Tibial nerve (tissue), 4 donors: ENCODE data around the gene C1orf105. TPM values are rescaled to one million over a fixed set of nuclear protein-coding genes. Genes with fewer than 3 reads are reported as not detected.
"Not testable (repeated sequence)": the region's sequence is repeated elsewhere in the genome, so short reads cannot be mapped to it uniquely, and the experiment has no call there.

ENCODE experiments used
- DNase-seq, 2 donors: peaks; one replicate each; pipeline ENCODE4 v3.0.0-alpha.2; 2019; ENCODE audit warnings: low spot score in 2 of 2
- H3K27ac ChIP-seq, 4 donors: fragments of 200-600 bp; sonication (generic) in 3 of 4; one replicate each; pipeline ENCODE4 v1.5.1; 2017 to 2019; ENCODE audit warnings: mild to moderate bottlenecking in 1 of 4
- H3K27me3 ChIP-seq, 2 donors: fragments of 200-600 bp; sonication (generic) in 1 of 2; one replicate each; pipeline versions ENCODE4 v1.5.1 to v1.6.0; 2017 to 2019
- H3K36me3 ChIP-seq, 3 donors: fragments of 200-600 bp; sonication (generic); one replicate each; pipeline ENCODE4 v1.5.1; 2018 to 2019
- H3K4me1 ChIP-seq, 4 donors: fragments of 200-600 bp; sonication (generic) in 3 of 4; one replicate each; pipeline ENCODE4 v1.5.1; 2017 to 2019
- H3K4me3 ChIP-seq, 4 donors: fragments of 200-600 bp; sonication (generic) in 3 of 4; one replicate each; pipeline ENCODE4 v1.5.1; 2017 to 2019; ENCODE audit warnings: mild to moderate bottlenecking in 1 of 4, moderate library complexity in 1 of 4
- H3K9me3 ChIP-seq, 4 donors: fragments of 200-600 bp; sonication (generic) in 3 of 4; one replicate each; pipeline ENCODE4 v1.5.1; 2017 to 2019
- CTCF ChIP-seq, 5 experiments: fragments of 200-600 bp in 3 of 5; fragments of 450-650 bp in 2 of 5; sonication (generic) in 3 of 5; IDR thresholded peaks; one replicate each; pipeline ENCODE4 v1.5.1; 2016 to 2019; ENCODE audit warnings: antibody characterized with exemption in 5 of 5, mild to moderate bottlenecking in 3 of 5, moderate library complexity in 2 of 5
- EP300 ChIP-seq, 2 donors: sonication (generic); formaldehyde crosslinking; IDR thresholded peaks; one replicate each; pipeline ENCODE4 v1.6.1; 2017; ENCODE audit warnings: antibody characterized with exemption in 2 of 2, mild to moderate bottlenecking in 1 of 2
- POLR2A ChIP-seq, 2 donors: fragments of 450-650 bp; IDR thresholded peaks; one replicate each; pipeline ENCODE4 v1.6.1; 2017; ENCODE audit warnings: antibody characterized with exemption in 2 of 2, mild to moderate bottlenecking in 2 of 2, moderate library complexity in 2 of 2
- WGBS, 2 donors: methylation state at CpG; one replicate each; pipeline ENCODE4 v1.1.5; 2018; 5-methylcytosine and 5-hydroxymethylcytosine counted together
- total RNA-seq, 4 donors: library from RNA; depleted of rRNA; stranded (reverse); fragments of >200 nt; gene quantifications; one replicate each; pipeline ENCODE4 v1.1.0, GENCODE V29; 2016

The C1orf105 gene
- total RNA-seq, 4 donors from 2014 or later = not detected

- peaks cover 0 to 9% (median 0%) of the 10 kb centered on the region in 3 donors for H3K36me3 ChIP-seq
- H3K4me3 ChIP-seq = no peak overlapping the region
- DNase-seq = no peak
- 80 to 88% methylated on average over 1 of the region's 1 CpG for WGBS, 2 donors
- no peaks in the 10 kb centered on the region for H3K27me3 ChIP-seq
- TF ChIP-seq EP300 (IDR thresholded peaks at IDR 0.05) (no peak), CTCF (IDR thresholded peaks at IDR 0.05) (no peak), POLR2A (IDR thresholded peaks at IDR 0.05) (no peak)
- H3K4me1 ChIP-seq = no peaks in the 10 kb centered on the region
- H3K27ac ChIP-seq = no peak overlapping the region
- no peaks in the 10 kb centered on the region for H3K9me3 ChIP-seq
These were observed 9.6 kb downstream of the C1orf105 start for GRCh38 chr1:172430128-172430454.

GRCh38 chr1:172431204-172431603 is 10.7 kb downstream of the C1orf105 start:
- no peak overlapping the region for H3K4me3 ChIP-seq
- peaks cover 0 to 4% (median 0%) of the 10 kb centered on the region in 4 donors for H3K9me3 ChIP-seq
- H3K27me3 ChIP-seq = no peaks in the 10 kb centered on the region
- H3K4me1 ChIP-seq = no peaks in the 10 kb centered on the region
- H3K36me3 ChIP-seq = peaks cover 0 to 9% (median 0%) of the 10 kb centered on the region in 3 donors
- 74 to 78% methylated on average over 2 of the region's 2 CpGs for WGBS, 2 donors
- H3K27ac ChIP-seq = no peak overlapping the region
- TF ChIP-seq POLR2A (IDR thresholded peaks at IDR 0.05) (no peak), EP300 (IDR thresholded peaks at IDR 0.05) (no peak), CTCF (IDR thresholded peaks at IDR 0.05) (no peak)
- DNase-seq = no peak

DNA sequence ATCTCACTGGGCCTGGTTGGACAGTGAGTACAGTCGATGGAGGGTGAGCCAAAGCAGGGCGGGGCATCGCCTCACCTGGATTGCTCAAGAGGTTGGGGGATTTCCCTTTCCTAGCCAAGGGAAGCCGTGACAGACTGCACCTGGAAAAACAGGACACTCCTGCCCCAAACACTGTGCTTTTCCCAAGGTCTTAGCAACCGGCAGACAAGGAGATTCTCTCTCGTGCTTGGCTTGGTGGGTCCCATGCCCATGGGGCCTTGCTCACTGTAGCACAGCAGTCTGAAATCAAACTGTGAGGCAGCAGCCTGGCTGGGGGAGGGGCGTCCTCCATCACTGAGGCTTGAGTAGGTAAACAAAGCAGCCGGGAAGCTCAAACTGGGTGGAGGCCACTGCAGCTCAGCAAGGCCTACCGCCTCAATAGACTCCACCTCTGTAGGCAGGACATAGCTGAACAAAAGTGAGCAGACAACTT is 11.3 kb downstream of the C1orf105 start:
- H3K9me3 ChIP-seq = peaks cover 0 to 10% (median 0%) of the 10 kb centered on the region in 4 donors
- 78 to 83% methylated on average over 8 to 9 of the region's 9 CpGs for WGBS, 2 donors
- no peaks in the 10 kb centered on the region for H3K27me3 ChIP-seq
- H3K27ac ChIP-seq = no peak overlapping the region
- DNase-seq = no peak
- H3K4me1 ChIP-seq = no peaks in the 10 kb centered on the region
- peaks cover 0 to 9% (median 0%) of the 10 kb centered on the region in 3 donors for H3K36me3 ChIP-seq
- TF ChIP-seq POLR2A (IDR thresholded peaks at IDR 0.05) = no peak
- TF ChIP-seq EP300 (IDR thresholded peaks at IDR 0.05) = no peak
- no peak for TF ChIP-seq CTCF (IDR thresholded peaks at IDR 0.05)
- H3K4me3 ChIP-seq = no peak overlapping the region

GRCh38 chr1:172437183-172437582 is 16.7 kb downstream of the C1orf105 start:
- not testable (repeated sequence) for H3K4me1 ChIP-seq, H3K27ac ChIP-seq, H3K27me3 ChIP-seq, DNase-seq, H3K4me3 ChIP-seq
- peaks cover 0 to 18% (median 0%) of the 10 kb centered on the region in 4 donors for H3K9me3 ChIP-seq
- WGBS, 2 donors = 84 to 96% methylated on average over 3 of the region's 3 CpGs
- H3K36me3 ChIP-seq = peaks cover 0 to 17% (median 0%) of the 10 kb centered on the region in 3 donors

- peaks cover 0 to 22% (median 4%) of the 10 kb centered on the region in 4 donors for H3K4me1 ChIP-seq
- no peak overlapping the region for H3K4me3 ChIP-seq
- 92 to 95% methylated on average over 6 of the region's 6 CpGs for WGBS, 2 donors
- no peaks in the 10 kb centered on the region for H3K27me3 ChIP-seq
- no peak for DNase-seq
- H3K36me3 ChIP-seq = peaks cover 0 to 16% (median 3%) of the 10 kb centered on the region in 3 donors
- H3K27ac ChIP-seq = no peak overlapping the region
- H3K9me3 ChIP-seq = peaks cover 0 to 9% (median 0%) of the 10 kb centered on the region in 4 donors
- TF ChIP-seq EP300 (IDR thresholded peaks at IDR 0.05) (no peak), CTCF (IDR thresholded peaks at IDR 0.05) (no peak), POLR2A (IDR thresholded peaks at IDR 0.05) (no peak)
These were observed 21.9 kb downstream of the C1orf105 start for GRCh38 chr1:172442404-172442803.
